Kidney epithelial cell (primary cell): ENCODE measurements around the gene VSTM2B. TPM values are rescaled to one million over a fixed set of nuclear protein-coding genes. Genes with fewer than 3 reads are reported as not detected.

Experiments used
- DNase-seq: peaks from one replicate; pipeline ENCODE4 v3.0.0-alpha.2; 2010; ENCODE audit warnings: low read depth
- H3K27me3 ChIP-seq: 2 replicates; pipeline ENCODE4 v1.6.0; 2011; ENCODE audit warnings: low read length; ENCODE audit not compliant: control insufficient read depth, insufficient read depth
- H3K36me3 ChIP-seq: 2 replicates; pipeline ENCODE4 v1.5.1; 2011; ENCODE audit warnings: low read length; ENCODE audit not compliant: control insufficient read depth, insufficient read depth
- H3K4me3 ChIP-seq: 2 replicates; pipeline ENCODE4 v1.5.1; 2011; ENCODE audit warnings: low read depth, mild to moderate bottlenecking, control low read depth, low read length
- total RNA-seq: library from RNA; depleted of rRNA; stranded (reverse); fragments of >200 nt; gene quantifications from 2 replicates; pipeline ENCODE4 v1.2.3, GENCODE V29; 2015
- TF ChIP-seq, protein P1 (sequence below): IDR thresholded peaks from 2 replicates; pipeline ENCODE4 v1.5.1; 2011; ENCODE audit warnings: mild to moderate bottlenecking, moderate library complexity, low read length, control low read depth, inconsistent platforms; ENCODE audit not compliant: insufficient read depth, poor library complexity, severe bottlenecking

VSTM2B gene
- total RNA-seq, 1 donor from 2014 or later = not detected

- TF ChIP-seq, protein P1, sequence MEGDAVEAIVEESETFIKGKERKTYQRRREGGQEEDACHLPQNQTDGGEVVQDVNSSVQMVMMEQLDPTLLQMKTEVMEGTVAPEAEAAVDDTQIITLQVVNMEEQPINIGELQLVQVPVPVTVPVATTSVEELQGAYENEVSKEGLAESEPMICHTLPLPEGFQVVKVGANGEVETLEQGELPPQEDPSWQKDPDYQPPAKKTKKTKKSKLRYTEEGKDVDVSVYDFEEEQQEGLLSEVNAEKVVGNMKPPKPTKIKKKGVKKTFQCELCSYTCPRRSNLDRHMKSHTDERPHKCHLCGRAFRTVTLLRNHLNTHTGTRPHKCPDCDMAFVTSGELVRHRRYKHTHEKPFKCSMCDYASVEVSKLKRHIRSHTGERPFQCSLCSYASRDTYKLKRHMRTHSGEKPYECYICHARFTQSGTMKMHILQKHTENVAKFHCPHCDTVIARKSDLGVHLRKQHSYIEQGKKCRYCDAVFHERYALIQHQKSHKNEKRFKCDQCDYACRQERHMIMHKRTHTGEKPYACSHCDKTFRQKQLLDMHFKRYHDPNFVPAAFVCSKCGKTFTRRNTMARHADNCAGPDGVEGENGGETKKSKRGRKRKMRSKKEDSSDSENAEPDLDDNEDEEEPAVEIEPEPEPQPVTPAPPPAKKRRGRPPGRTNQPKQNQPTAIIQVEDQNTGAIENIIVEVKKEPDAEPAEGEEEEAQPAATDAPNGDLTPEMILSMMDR = no peak
- H3K4me3 ChIP-seq = no peak overlapping the region
- H3K27me3 ChIP-seq = no peaks in the 10 kb centered on the region
- H3K36me3 ChIP-seq = no peaks in the 10 kb centered on the region
- no peak for DNase-seq
These were observed 33.7 kb upstream of the VSTM2B start for GRCh38 chr19:29491995-29492577.

DNA sequence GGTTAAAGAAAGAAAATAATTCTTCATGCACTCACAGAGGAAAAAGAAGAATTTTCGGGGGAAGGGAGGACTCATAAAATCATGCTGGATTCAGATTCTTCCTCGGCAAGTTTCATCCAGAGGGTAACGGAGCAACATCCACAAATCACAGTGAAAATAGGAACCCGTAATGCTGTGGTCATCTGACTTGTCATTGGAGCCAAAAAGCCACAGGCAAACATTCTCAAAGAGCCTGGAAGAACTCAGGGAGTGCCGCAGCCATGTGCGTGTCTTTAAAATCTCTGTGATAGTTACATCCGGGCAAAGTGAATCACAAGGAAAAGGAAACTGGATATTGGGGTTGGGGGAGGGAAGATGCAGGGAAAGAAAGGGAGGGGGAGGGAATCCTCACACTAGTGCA is 33.0 kb upstream of the VSTM2B start:
- no peak overlapping the region for H3K4me3 ChIP-seq
- TF ChIP-seq, protein P1 = no peak
- DNase-seq = no peak
- no peaks in the 10 kb centered on the region for H3K36me3 ChIP-seq
- no peaks in the 10 kb centered on the region for H3K27me3 ChIP-seq

GRCh38 chr19:29495091-29495490 is 30.7 kb upstream of the VSTM2B start:
- Histone ChIP-seq H3K36me3 (no peaks in the 10 kb centered on the region), H3K4me3 (no peak overlapping the region), H3K27me3 (no peaks in the 10 kb centered on the region)
- no peak for DNase-seq
- TF ChIP-seq, protein P1 = no peak

DNA sequence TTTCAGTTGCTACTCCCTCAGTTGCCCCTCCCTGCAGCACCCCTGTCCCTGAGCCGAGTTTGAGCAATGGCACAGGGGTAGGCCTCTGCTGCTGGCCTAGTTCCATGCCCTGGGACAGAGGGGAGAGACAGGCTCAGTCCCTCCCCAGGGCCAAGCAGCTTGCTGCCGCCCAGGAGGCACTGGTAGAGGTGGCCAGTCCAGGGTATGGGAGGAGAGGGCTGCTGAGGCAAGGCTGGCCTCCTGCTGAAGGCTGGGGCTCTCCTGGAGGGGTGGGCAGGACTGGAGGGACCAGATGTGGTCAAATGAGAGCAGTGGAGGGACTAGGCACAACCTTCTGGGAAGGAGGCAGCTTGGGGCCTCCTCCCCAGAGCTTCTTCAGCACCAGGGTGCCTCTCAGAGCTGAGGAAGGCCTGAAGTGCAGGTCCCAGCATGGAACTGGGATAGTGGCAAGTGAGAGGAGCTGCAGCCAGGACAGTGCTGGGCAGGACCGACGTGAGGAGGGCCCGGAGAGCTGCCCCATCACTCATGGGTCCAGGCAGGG is 29.8 kb upstream of the VSTM2B start:
- Histone ChIP-seq H3K36me3 (no peaks in the 10 kb centered on the region), H3K4me3 (no peak overlapping the region), H3K27me3 (no peaks in the 10 kb centered on the region)
- TF ChIP-seq, protein P1 = no peak
- no peak for DNase-seq

DNA sequence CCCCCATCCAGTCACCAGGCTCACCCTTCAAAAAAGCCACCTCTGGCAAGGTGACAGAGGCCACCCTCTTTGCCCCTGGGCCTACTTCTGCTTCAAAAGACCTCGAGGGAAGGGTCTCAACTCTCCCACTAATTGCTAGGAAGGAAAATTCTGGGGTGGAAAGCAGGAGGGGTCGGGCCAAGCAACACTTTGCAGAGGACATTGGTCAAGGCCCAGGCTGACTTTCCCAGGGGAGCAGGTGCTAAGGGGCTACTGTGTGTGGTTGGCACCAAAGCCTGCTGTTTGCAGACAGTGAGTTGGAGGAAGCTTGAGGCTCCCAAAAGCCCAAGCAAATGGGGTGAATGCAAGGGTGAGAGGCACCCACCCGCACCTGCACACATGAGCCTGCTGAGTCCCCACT is 28.6 kb upstream of the VSTM2B start:
- Histone ChIP-seq H3K4me3 (no peak overlapping the region), H3K36me3 (no peaks in the 10 kb centered on the region), H3K27me3 (no peaks in the 10 kb centered on the region)
- TF ChIP-seq, protein P1 = no peak
- DNase-seq = no peak
